PFSK-1 (cell line): ENCODE results near the gene OSBPL9.

ENCODE experiments used
- FOXP2 ChIP-seq: optimal IDR thresholded peaks from 2 replicates; pipeline ENCODE3; 2011; ENCODE audit warnings: borderline replicate concordance, control low read depth, inconsistent platforms; ENCODE audit not compliant: insufficient read depth; ENCODE audit errors: extremely low read length, extremely low read depth
- POLR2AphosphoS5 ChIP-seq: IDR thresholded peaks from 2 replicates; pipeline ENCODE4 v1.6.1; 2012; ENCODE audit warnings: low read depth, mild to moderate bottlenecking, control low read depth, low read length, moderate library complexity
- REST ChIP-seq, 2 experiments: IDR thresholded peaks; 2 replicates each; pipeline versions ENCODE4 v1.6.1 to v1.8.0; 2011 to 2012; ENCODE audit warnings: low read depth in 2 of 2, low read length in 2 of 2, control low read depth in 1 of 2, inconsistent platforms in 1 of 2, mild to moderate bottlenecking in 1 of 2, moderate library complexity in 1 of 2; ENCODE audit not compliant: insufficient read depth in 1 of 2
- SIN3A ChIP-seq: IDR thresholded peaks from 2 replicates; pipeline ENCODE4 v1.6.1; 2012; ENCODE audit warnings: mild to moderate bottlenecking, low read length, moderate library complexity, borderline replicate concordance; ENCODE audit not compliant: insufficient read depth
- TAF1 ChIP-seq: IDR thresholded peaks from 2 replicates; pipeline ENCODE4 v1.6.1; 2012; ENCODE audit warnings: low read length, control low read depth, borderline replicate concordance; ENCODE audit not compliant: insufficient read depth

- no peak for TF ChIP-seq POLR2AphosphoS5
- TF ChIP-seq TAF1: no peak
- TF ChIP-seq SIN3A: no peak
- no peak for TF ChIP-seq REST (IDR thresholded peaks at IDR 0.05; ENCODE audit: insufficient read depth in 1 of 2, low read depth in 2 of 2, low read length in 2 of 2)
- TF ChIP-seq FOXP2: no peak
Measured at GRCh38 chr1:51620470-51620869, 3.6 kb downstream of the OSBPL9 start.
